HG03432 (cell line): ENCODE measurements around the gene ANGPTL4.
"Not testable (repeated sequence)": the region's sequence is repeated elsewhere in the genome, so short reads cannot be mapped to it uniquely, and the experiment has no call there.

ENCODE experiments used
- ATAC-seq: cut with Tn5 transposase; IDR thresholded peaks from one replicate; pipeline ENCODE4 v1.9.1; 2021; ENCODE audit warnings: mild to moderate bottlenecking, moderate library complexity; ENCODE audit not compliant: unreplicated experiment

Gene ANGPTL4

DNA sequence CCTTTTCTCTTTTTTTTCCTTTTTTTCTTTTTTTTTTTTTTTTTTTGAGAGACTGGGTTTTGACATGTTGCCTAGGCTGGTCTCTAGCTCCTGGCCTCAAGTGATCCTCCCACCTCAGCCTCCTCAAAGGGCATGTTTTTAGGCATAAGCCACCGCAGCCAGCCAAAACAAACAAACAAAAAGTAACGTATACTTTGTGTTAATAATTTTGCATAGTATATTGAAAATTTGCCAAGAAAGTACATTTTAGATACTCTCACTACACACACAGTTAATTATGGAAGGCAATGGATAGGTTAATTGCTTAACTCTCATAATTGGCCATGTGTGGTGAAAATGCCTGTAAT, 24.6 kb downstream of the ANGPTL4 start:
- ATAC-seq = no peak

DNA sequence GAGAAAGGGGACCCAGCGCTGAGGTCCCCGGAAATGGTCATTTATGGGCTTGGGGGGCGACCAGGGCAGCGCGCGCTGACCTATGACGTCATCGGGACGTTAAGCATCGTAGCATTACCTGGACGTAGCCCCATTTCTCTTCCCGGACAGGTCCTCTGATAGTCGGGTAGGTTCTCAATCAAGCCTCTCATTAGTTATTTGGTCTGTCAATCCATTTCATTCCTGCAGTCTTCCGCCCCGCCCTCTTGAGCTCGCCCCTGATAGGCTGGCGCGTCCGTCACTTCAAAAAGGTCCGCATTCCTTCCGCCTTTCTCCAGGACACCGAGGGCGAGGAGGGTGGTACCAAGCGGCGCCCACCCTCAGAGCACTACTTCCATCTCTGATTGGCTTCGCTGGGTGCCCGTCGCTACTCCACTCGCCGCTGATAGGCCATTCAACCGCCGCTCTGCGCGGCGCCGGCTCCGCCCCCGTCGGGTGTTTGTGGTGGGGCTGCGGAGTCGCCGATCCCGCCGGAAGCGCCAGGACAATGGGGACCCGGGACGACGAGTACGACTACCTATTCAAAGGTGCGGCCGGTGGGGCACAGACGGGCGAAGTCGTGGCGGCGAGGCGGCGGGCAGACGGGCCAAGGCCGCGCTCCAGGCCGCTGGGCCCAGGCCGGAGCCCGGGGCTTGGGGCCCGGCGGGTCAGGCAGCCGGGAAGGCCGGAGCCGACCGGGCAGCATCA, 26.1 kb downstream of the ANGPTL4 start, which contains the start of gene RAB11B:
RAB11B (plus strand) TSS at position 470 of the 726 bp plus-strand sequence; CDS start at position 527, 57 bp downstream.
- ATAC-seq = peak; percentile 90

GRCh38 chr19:8390617-8390981, 26.6 kb downstream of the ANGPTL4 start:
- ATAC-seq = peak; percentile 42

DNA sequence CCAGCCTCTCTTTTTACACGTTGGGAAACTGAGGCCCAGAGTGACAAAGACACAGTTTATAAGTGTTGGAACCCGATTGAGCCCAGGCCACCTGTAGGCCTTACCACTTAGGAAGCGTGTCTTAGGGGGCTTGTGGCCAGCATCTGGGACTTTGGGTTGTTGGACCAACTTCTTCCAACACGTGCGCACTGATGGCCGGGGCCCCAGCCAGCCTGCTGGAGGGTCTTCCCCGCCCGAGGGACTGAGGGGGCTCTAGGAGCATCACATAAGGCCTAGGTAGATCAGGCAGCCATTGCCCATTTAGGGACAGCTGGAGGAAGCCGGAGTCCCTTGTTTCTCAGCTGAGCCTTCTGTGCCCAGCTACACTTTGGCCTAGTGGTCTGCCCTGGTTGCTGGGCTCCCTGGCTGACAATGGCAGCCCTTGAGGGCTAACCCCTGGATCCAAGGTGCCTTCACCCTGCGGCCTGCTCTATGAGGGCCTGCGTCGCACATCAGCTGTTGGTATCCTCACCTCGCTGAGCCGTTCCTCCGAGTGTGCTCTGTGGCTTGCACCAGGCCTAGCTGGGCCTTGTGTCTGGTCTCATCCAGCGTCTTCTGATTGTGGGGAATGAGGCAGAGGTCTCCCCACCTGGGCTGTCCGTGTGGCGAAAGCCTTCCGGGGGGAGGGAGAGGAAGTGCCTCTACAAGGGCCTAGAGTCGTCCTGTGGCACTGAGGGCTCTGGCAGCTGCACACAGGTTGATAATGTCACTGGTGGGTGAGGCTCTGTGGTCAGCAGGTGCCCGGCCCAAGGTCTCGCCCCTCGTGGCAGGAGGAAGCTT, 27.5 kb downstream of the ANGPTL4 start:
- ATAC-seq = no peak

DNA sequence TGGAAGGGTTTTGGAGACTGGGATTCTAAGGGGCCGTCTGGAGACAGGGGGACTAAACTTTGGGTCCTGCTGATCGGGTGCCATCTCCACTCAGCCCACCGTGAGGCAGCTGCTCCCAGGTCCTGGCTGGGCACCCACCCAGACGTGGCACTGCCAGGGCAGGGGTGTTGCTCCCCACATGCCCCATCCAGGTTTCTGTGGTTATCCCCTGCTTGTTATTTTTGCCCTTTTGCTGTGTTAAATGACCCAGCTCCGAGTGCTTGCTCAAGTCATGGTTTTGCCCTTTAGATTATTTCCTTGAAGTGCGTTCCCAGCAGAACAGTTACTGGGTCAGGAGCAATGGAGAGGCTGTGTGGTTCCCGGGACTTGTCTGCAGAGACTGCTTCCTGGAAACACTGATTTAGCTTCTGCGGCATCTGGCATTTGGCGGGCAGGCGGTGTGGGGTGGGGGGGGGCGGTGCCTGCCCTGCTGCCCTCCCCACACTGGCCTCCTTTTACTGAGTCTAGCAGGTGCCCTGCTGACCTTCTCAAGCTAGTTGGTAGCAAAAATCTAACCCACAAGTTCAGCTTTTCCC, 28.1 kb downstream of the ANGPTL4 start:
- ATAC-seq = no peak

DNA sequence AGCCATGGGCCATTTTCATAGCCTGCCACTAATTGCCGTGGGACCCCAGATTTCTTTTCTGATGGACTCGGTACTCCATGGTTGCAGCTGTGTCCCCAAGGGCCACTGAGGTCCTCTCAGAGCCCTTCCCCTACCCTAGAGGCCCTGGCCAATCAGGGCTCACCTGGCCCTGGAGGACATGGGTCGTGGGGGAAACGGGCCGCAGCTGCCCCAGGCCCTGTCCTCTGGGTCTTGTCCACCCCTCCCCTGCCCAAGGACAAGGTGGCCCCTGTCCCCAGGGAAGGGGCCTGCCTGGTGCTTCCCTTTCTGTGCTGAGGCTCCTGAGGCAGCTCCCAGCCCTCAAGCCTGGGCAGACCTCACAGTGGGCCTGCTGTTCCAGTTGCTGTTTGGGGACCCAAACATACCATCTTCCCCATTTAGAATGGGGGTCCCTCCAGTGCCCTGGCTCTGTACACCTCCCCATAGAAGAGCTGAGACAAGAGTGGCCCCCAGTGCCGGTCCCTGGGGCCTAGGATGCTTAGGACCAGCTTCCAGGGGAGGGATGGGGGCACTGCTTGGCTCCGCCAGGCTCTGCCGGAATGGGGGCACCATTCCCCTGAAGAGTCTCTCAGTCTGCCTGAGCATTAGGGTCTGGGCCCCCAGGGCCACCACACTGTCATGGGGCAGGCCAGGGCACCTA, 29.4 kb downstream of the ANGPTL4 start:
- no peak for ATAC-seq

- ATAC-seq = no peak
Observed at GRCh38 chr19:8393871-8394250, 29.9 kb downstream of the ANGPTL4 start.

GRCh38 chr19:8395621-8396082, 31.7 kb downstream of the ANGPTL4 start:
- ATAC-seq = no peak

GRCh38 chr19:8396185-8396562, 32.2 kb downstream of the ANGPTL4 start:
- no peak for ATAC-seq

GRCh38 chr19:8396563-8397203, 32.7 kb downstream of the ANGPTL4 start:
- ATAC-seq = no peak

DNA sequence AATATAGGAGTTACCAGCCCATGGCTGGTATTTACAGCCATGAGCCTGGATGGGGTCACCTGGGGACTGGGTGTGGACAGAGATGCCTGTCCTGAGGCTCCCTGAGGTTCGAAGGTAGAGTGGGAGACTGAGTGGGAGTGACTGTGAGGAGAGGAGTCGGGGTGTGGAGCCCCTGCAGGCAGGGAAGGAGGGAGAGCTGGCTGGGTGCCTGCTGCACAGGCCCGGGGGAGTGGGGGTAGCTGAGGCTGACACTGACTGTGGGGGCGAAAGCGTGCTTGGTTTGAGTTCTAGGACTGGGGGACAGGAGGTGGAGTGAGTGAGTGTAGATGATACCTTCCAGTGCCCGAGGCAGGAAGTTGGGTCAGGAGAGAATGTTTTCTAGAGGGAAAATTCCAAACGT, 33.3 kb downstream of the ANGPTL4 start:
- no peak for ATAC-seq

DNA sequence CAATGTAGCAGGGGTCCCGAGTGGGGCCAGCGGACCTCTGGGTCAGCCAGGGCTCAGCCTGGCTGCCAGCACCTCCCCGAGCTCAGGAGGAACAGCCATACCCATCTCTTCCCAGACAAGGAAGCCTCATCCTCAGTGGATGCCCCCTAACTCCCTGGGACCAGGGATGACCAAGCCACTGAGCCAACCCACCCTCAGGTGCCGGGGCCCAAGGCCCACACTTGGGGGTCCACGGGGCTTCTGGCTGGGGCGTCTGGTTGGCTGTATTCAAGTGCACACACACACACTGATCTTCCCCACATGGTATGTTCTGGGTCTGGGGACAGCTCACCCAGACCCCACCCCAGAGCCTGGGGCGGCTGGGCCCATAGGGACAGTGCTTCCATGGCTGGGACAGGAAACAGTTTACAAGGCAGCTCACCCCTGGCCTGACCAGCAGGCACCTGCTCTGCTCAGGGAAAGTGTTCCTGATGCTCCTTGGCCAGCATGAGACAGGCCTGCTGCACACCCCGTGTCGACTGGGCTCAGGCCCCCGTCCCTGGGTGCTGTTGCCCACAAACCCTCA, 33.9 kb downstream of the ANGPTL4 start:
- no peak for ATAC-seq

DNA sequence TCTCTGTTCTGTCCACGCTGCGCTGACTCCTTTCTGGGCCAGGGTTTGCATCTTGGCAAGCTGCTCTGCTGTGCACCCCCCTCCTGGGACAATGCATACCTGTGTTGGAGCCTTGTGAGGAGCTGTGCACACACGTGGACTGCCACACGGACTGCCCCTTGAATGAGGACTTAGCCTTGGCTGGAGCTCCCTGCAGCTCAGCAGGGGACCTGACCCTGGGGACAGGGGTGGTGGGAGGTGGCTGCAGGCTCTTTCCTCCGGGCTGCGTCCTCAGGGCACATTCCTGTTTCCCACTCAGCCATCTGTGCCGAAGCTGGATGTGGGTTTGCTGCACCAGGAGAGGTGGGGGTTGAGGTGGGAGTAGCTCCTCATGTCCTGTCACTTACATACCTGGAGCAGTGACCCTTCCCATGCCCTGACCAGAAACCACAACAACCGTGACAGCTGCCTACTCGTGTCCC, 34.4 kb downstream of the ANGPTL4 start:
- no peak for ATAC-seq

GRCh38 chr19:8399681-8400188, 35.8 kb downstream of the ANGPTL4 start:
- no peak for ATAC-seq

GRCh38 chr19:8401981-8402411, 38.0 kb downstream of the ANGPTL4 start:
- no peak for ATAC-seq

- no peak for ATAC-seq
Observed at GRCh38 chr19:8403098-8403819, 39.3 kb downstream of the ANGPTL4 start.

- ATAC-seq = no peak
Observed at GRCh38 chr19:8403820-8404109, 39.8 kb downstream of the ANGPTL4 start.

DNA sequence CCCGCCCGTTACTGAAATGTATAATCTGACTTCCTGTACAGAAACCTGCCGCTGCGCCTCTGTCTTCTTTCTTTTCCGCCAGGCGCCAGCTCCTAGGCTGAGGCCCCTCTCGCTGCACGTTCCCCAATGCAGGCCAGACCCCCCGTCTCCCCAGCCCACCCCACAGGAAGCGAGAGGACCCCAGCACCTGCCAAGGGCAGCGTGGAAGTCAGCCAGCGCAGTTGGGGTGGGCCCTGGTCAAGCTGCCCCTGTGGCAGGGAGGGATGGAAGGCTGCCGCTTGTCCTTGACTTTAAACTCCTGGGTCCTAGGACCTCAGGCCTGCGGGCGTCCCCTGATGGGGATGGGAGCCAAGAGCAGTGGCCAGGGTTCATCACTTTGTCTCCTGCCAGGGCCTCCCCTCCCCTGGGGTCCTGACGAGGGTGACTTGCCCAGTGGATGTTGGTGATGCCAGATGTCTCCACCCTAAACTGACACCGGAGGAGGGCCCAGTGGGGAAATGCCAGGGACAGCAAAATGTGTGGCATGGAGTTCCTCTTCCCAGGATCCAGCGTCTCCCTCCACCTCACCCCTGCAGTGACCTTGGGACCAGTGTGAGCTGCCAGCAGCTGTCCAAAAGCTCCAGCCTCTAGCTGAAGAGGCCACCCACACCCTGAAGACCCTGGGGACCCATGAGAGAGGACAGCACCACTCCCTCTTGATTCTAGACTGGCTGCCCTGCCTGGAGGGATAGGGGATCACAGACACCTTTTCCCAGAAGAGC, 40.6 kb downstream of the ANGPTL4 start:
- no peak for ATAC-seq

DNA sequence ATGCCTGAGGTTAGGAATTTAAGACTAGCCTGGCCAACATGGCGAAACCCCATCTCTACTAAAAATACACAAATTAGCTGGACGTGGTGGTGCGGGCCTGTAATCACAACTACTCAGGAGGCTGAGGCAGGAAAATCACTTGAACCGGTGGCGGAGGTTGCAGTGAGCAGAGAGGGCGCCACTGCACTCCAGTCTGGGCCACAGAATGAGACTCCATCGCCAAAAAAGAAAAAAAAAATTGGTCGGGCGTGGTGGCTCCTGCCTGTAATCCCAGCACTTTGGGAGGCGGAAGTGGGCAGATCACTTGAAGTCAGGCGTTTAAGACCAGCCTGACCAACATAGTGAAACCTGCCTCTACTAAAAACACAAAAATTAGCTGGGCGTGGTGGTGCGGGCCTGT, 46.8 kb downstream of the ANGPTL4 start:
- not testable (repeated sequence) for ATAC-seq
